Stomach (tissue), 9 donors: ENCODE data around the gene CERS2. TPM values are rescaled to one million over a fixed set of nuclear protein-coding genes. Genes with fewer than 3 reads are reported as not detected.

Experiments used
- DNase-seq, 2 donors: peaks; one replicate each; pipeline versions ENCODE4 v3.0.0 to v3.0.0-alpha.2; 2013 to 2019
- H3K27ac ChIP-seq, 5 donors: fragments of 200-600 bp in 4 of 5; sonication (generic) in 4 of 5; one replicate each; pipeline ENCODE4 v1.5.1; 2013 to 2019; ENCODE audit warnings: mild to moderate bottlenecking in 1 of 5, moderate library complexity in 1 of 5
- H3K27me3 ChIP-seq, 3 donors: fragments of 200-600 bp; sonication (generic); one replicate each; pipeline ENCODE4 v1.5.1; 2017 to 2019; ENCODE audit warnings: mixed run types in 1 of 3
- H3K36me3 ChIP-seq, 4 donors: fragments of 200-600 bp; sonication (generic); 1 replicate in 3 of 4; 2 replicates in 1 of 4; pipeline ENCODE4 v1.5.1; 2016 to 2019
- H3K4me1 ChIP-seq, 4 donors: fragments of 200-600 bp; sonication (generic); one replicate each; pipeline ENCODE4 v1.5.1; 2016 to 2019
- H3K4me3 ChIP-seq, 4 donors: fragments of 200-600 bp; sonication (generic) in 3 of 4; one replicate each; pipeline ENCODE4 v1.5.1; 2016 to 2019; ENCODE audit warnings: mild to moderate bottlenecking in 1 of 4
- H3K9me3 ChIP-seq, 4 donors: fragments of 200-600 bp; sonication (generic); one replicate each; pipeline ENCODE4 v1.5.1; 2016 to 2019
- CTCF ChIP-seq, 7 experiments: fragments of 450-650 bp in 4 of 7; fragments of 200-600 bp in 3 of 7; sonication (generic) in 3 of 7; IDR thresholded peaks; one replicate each; pipeline ENCODE4 v1.5.1; 2016 to 2019; ENCODE audit warnings: antibody characterized with exemption in 7 of 7, control low read depth in 2 of 7, mild to moderate bottlenecking in 1 of 7
- EP300 ChIP-seq: sonication (generic); formaldehyde crosslinking; IDR thresholded peaks from one replicate; pipeline ENCODE4 v1.6.1; 2017; ENCODE audit warnings: antibody characterized with exemption
- POLR2A ChIP-seq, 4 donors: fragments of 450-650 bp; IDR thresholded peaks; one replicate each; pipeline ENCODE4 v1.6.1; 2016; ENCODE audit warnings: antibody characterized with exemption in 4 of 4, control low read depth in 2 of 4, mild to moderate bottlenecking in 1 of 4, moderate library complexity in 1 of 4
- POLR2AphosphoS5 ChIP-seq, 3 donors: sonication (generic); formaldehyde crosslinking; IDR thresholded peaks; one replicate each; pipeline ENCODE4 v1.6.1; 2016; ENCODE audit warnings: antibody characterized with exemption in 3 of 3
- WGBS, 5 donors: extraction: QIAGEN DNeasy Blood & Tissue Kit in 3 of 5; methylation state at CpG; one replicate each; pipeline versions ENCODE4 v1.1.5 to v1.1.7; 2013 to 2018; 5-methylcytosine and 5-hydroxymethylcytosine counted together
- intact Hi-C: fragments of 100-400 bp; cut with DNase I; formaldehyde crosslinking; loops from one replicate; pipeline ENCODE4 v1.15.1; 2023; ENCODE audit warnings: low total_unique reads
- polyA plus RNA-seq, 3 donors: library from polyadenylated mRNA; stranded (reverse); fragments of 200-250 nt; gene quantifications; one replicate each; pipeline ENCODE4 v1.2.3, GENCODE V29; 2013
- total RNA-seq, 5 donors: library from RNA; depleted of rRNA; stranded (reverse); fragments of >200 nt; gene quantifications; one replicate each; pipeline versions ENCODE4 v1.1.0 to v1.2.3, GENCODE V29; 2014 to 2016
- donor health status: healthy with polysubstance abuse.
- donor health status: Bipolar disorder and iron deficiency.
- donor health status: healthy.

The CERS2 gene
- total and polyA plus RNA-seq, 8 donors, result 24.9 to 125 (median 106) TPM

- no peaks in the 10 kb centered on the region for H3K27me3 ChIP-seq
- intact Hi-C loops, result no loop called here
- peaks cover 89 to 100% (median 99%) of the 10 kb centered on the region in 4 donors for H3K36me3 ChIP-seq
- H3K27ac ChIP-seq, result no peak overlapping the region
- 73 to 85% (median 82%) methylated on average over 5 of the region's 5 CpGs for WGBS, 5 donors
- DNase-seq, result no peak
- H3K4me3 ChIP-seq, result no peak overlapping the region
- no peaks in the 10 kb centered on the region for H3K9me3 ChIP-seq
- H3K4me1 ChIP-seq, result peaks cover 0 to 16% (median 11%) of the 10 kb centered on the region in 4 donors
- TF ChIP-seq POLR2AphosphoS5 (IDR thresholded peaks at IDR 0.05) (no peak), CTCF (IDR thresholded peaks at IDR 0.05) (no peak), EP300 (no peak), POLR2A (IDR thresholded peaks at IDR 0.05) (no peak)
These were observed 10.5 kb downstream of the CERS2 start for GRCh38 chr1:150964164-150964489.

DNA sequence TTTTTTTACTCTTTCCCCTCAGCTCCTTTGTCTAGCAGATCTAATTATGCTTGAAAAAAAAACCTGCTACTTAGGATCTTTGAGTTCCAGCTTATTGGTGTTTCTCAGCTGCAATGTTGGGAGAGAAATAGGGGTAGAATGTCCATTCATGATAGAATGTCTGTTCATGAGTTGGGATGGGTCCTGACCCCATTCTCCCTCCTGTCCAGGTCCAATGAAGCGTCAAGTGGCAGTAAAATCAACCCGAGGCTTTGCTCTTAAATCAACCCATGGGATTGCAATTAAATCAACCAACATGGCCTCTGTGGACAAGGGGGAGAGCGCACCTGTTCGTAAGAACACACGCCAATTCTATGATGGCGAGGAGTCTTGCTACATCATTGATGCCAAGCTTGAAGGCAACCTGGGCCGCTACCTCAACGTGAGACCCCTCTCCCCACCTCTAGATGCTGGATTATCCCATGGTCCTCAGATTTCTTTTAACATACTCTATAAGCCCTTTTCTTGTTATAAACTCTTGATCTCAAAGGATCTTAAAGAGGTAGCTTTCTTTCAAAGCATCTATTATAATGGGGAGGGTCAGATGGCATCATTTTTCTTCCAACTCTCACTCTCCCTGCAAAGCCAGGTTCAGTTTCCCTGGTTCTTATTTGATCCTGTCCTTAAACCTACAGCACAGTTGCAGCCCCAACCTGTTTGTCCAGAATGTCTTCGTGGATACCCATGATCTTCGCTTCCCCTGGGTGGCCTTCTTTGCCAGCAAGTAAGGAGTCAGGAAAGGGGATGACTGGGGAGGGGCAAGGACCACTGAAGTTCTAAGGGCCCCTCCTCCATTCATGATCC is 11.1 kb downstream of the CERS2 start:
- no peak for DNase-seq
- intact Hi-C loops, result no loop called here
- TF ChIP-seq EP300, result no peak
- no peak for TF ChIP-seq POLR2AphosphoS5 (IDR thresholded peaks at IDR 0.05)
- no peak for TF ChIP-seq POLR2A (IDR thresholded peaks at IDR 0.05)
- TF ChIP-seq CTCF (IDR thresholded peaks at IDR 0.05), result no peak
- no peak overlapping the region for H3K27ac ChIP-seq
- H3K4me1 ChIP-seq, result peaks cover 0 to 10% (median 5%) of the 10 kb centered on the region in 4 donors
- 87 to 98% (median 91%) methylated on average over 9 to 10 of the region's 10 CpGs for WGBS, 5 donors
- peaks cover 86 to 100% (median 100%) of the 10 kb centered on the region in 4 donors for H3K36me3 ChIP-seq
- no peak overlapping the region for H3K4me3 ChIP-seq
- no peaks in the 10 kb centered on the region for H3K9me3 ChIP-seq
- no peaks in the 10 kb centered on the region for H3K27me3 ChIP-seq

DNA sequence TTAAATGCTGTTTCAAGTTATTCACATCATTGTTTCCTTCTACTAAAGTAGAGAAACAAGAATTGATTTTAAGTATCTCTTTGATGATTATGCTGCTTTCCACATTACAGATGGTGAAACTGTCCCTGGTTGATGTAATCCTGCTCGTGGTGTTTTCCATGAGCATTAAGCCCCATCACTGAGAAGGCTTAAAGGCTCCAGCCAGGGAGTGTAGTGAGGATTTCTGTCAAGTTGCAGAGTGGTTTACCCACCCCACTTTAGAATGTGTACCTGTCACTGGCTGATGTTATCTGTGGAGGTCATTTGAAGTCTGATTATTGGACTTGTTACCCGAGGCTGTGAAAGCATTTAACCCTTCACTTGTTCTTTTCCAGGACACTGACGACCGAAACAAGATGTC is 12.9 kb downstream of the CERS2 start:
- no peak overlapping the region for H3K27ac ChIP-seq
- intact Hi-C loops, result no loop called here
- WGBS, 5 donors, result 50 to 61% (median 55%) methylated on average over 4 of the region's 4 CpGs
- peaks cover 73 to 100% (median 99%) of the 10 kb centered on the region in 4 donors for H3K36me3 ChIP-seq
- peaks cover 0 to 7% (median 0%) of the 10 kb centered on the region in 4 donors for H3K4me1 ChIP-seq
- DNase-seq, result no peak
- no peak overlapping the region for H3K4me3 ChIP-seq
- no peak for TF ChIP-seq POLR2AphosphoS5 (IDR thresholded peaks at IDR 0.05)
- TF ChIP-seq EP300, result no peak
- TF ChIP-seq CTCF (IDR thresholded peaks at IDR 0.05), result no peak
- no peaks in the 10 kb centered on the region for H3K27me3 ChIP-seq
- H3K9me3 ChIP-seq, result no peaks in the 10 kb centered on the region

GRCh38 chr1:150960646-150961045 is 14.0 kb downstream of the CERS2 start:
- no peak overlapping the region for H3K4me3 ChIP-seq
- H3K27ac ChIP-seq, result no peak overlapping the region
- no peak for TF ChIP-seq CTCF (IDR thresholded peaks at IDR 0.05)
- no peak for TF ChIP-seq POLR2A (IDR thresholded peaks at IDR 0.05)
- TF ChIP-seq POLR2AphosphoS5 (IDR thresholded peaks at IDR 0.05), result no peak
- TF ChIP-seq EP300, result no peak
- intact Hi-C loops, result no loop called here
- no peak for DNase-seq
- peaks cover 0 to 7% (median 0%) of the 10 kb centered on the region in 4 donors for H3K4me1 ChIP-seq
- no peaks in the 10 kb centered on the region for H3K27me3 ChIP-seq
- WGBS, 5 donors, result 95 to 99% (median 96%) methylated on average over 7 of the region's 7 CpGs
- H3K36me3 ChIP-seq, result peaks cover 62 to 100% (median 99%) of the 10 kb centered on the region in 4 donors
- no peaks in the 10 kb centered on the region for H3K9me3 ChIP-seq
